HG03039 (cell line): ENCODE results near the gene SCRN1.
"Not testable (repeated sequence)": the region's sequence is repeated elsewhere in the genome, so short reads cannot be mapped to it uniquely, and the experiment has no call there.

Experiments used
- ATAC-seq: cut with Tn5 transposase; IDR thresholded peaks from one replicate; pipeline ENCODE4 v1.9.1; 2021; ENCODE audit warnings: mild to moderate bottlenecking, moderate library complexity; ENCODE audit not compliant: unreplicated experiment

SCRN1 gene

DNA sequence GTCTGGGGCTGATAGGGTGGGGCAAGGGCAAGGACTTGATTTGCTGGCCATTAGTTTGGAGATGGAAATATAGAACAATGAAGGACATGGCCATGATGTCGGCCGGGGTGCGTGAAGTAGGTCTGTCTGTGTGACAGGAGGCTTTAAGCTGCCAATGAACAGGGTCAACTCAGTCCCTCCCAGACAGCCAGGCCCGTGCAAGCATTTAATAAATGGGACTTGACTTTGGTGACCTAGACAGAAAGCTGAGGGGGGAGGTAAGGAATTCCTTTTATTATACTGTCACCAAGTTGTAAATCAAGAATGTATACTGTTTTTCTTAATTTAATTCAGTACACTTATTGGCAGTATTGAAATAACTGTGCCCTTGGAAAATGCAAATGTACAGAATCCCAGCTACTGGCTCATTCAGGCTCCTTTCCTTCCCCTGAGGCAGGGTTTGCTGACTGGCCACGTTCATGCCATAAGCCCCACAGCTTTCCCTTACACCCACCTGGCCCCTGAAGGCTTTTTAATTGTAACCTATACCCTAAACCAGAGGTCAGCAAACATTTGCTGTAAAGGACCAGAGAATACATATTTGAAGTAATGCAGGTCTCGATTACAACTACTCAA lies 96.1 kb downstream of the SCRN1 start:
- ATAC-seq, result no peak

DNA sequence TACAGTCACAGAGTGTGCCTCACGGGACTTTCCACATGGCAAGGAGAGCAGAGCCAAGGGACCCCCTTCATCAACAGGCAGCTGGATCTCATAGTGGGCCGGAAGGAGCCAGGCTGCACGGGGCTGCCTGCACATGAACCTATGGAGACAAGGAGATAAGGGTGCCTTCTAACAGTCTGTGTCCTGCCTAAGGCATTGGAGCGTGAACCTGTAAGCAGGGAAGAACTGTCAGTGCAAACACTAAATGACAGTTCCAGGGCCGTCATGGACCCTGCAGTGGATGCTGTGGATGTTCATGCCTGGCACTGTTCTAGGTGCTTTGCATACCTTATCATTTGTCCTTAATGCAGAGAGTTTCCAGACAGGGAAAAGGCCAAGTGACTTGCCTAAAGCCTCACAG lies 97.4 kb downstream of the SCRN1 start:
- ATAC-seq, result no peak

DNA sequence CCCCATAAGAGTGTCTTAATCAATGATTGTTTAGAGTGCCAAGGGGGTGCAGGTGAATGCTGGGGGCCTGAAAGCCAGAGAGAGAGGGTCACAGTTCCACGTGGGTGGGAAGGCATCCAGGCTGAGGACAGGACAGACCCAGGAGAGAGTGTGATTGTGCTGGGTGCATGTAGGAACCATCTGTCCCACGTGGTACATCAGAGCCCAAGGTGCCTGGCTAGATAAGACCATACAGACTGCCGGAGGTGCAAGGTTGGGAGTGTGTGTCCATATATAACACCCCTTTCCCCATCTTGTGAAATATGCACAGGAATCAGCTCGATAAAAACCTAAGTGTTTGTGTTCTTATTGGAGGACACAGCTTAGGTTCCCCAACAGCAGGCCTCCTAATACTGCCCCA lies 97.8 kb downstream of the SCRN1 start:
- ATAC-seq, result no peak

DNA sequence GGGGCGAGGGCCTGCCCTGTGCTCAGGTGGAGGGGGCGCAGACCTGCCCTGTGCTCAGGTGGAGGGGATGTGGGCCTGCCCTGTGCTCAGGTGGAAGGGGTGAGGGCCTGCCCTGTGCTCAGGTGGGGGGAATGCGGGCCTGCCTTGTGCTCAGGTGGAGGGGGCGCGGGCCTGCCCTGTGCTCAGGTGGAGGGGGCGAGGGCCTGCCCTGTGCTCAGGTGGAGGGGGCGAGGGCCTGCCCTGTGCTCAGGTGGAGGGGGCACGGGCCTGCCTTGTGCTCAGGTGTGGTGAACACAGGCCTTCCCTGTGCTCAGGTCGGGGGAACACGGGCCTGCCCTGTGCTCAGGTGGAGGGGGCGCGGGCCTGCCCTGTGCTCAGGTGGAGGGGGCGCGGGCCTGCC lies 98.8 kb downstream of the SCRN1 start:
- not testable (repeated sequence) for ATAC-seq

DNA sequence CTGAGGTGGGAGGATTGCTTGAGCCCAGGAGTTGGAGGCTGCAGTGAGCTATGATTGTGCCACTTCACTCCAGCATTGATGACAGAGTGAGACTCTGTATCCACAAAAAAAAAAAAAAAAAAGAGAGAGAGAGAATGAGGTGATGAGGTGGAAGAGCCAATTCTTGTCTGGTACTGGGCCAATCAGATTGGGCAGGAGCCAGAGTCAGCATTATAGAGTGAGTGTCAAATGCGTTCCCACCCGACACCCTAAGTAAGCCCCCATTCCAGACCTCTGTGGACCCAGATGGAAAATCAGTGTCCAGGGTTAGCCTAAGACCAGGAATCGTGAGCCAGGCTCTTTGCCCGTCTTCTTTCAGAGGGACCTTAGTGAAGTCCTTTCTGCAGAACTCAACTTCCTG lies 99.3 kb downstream of the SCRN1 start:
- no peak for ATAC-seq

DNA sequence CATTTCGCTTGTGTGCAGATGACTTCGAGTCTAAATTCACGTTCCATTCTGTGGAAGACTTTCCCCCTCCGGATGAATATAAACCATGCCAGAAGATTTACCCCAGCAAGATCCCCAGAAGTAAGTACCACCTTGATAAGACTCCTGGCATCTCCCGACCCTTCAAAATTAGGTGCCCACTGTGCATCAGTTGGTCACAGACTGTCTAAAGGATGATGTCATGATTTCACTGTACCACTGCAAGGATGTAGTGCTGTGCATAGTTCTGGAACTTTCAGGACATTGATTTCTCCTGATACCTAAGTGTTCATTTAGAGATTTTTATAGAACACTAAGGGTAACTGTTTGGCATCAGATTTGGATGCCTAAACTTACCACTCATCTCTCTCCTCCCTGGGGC lies 100.3 kb downstream of the SCRN1 start:
- no peak for ATAC-seq

DNA sequence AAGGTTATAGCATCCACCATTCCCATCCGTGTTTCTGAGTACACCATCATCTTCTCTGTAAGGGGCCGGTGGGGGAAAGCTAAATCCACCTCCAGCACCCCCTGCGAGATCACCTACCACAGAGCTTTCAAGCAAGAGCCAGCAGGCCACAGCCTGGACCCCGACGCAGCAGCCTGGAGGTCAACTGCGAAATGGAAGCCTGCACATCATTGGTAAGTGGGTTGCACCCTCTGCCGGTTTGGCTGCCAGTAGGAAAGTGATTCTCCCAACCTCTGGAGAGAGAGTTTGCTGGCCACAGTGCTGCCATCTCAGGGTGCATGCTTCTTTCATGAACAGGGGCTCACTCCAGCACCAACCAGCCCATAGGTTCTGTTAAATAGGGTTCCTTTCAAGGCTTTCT lies 101.6 kb downstream of the SCRN1 start:
- no peak for ATAC-seq

DNA sequence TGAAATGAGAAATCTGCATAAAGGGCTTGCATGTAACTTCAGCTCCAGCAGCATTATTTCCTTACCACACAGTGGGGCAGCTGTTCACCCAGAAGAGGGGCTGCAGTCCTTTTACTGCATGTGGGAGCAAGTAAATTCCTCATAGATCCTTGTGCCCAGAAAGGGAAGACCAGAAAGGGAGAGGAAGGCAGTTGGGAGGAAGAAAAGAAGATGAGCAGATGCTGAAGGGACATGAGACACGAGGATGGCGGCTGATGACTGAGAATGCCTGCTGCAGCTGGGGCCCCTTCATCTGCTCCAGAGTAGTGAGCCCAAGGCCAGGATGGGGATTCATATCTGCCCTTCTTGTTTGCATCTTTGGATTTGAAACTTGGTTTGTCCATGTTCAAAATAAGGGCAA lies 102.8 kb downstream of the SCRN1 start:
- no peak for ATAC-seq

DNA sequence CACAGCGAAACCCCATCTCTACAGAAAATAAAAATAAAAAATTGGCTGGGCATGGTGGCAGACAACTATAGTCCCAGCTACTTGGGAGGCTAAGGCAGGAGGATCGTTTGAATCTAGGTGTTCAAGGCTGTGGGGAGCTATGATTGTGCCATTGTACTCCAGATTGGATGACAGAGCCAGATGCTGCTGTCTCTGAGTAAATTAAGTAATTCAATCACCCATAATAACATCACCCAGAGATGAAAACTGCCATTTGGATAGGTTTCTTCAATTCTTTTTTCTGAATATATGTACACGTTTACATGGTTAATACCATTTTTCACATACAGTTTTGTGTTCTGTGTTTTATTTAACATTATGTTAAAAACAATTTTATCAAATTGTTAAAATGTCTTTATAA lies 104.0 kb downstream of the SCRN1 start:
- no peak for ATAC-seq

DNA sequence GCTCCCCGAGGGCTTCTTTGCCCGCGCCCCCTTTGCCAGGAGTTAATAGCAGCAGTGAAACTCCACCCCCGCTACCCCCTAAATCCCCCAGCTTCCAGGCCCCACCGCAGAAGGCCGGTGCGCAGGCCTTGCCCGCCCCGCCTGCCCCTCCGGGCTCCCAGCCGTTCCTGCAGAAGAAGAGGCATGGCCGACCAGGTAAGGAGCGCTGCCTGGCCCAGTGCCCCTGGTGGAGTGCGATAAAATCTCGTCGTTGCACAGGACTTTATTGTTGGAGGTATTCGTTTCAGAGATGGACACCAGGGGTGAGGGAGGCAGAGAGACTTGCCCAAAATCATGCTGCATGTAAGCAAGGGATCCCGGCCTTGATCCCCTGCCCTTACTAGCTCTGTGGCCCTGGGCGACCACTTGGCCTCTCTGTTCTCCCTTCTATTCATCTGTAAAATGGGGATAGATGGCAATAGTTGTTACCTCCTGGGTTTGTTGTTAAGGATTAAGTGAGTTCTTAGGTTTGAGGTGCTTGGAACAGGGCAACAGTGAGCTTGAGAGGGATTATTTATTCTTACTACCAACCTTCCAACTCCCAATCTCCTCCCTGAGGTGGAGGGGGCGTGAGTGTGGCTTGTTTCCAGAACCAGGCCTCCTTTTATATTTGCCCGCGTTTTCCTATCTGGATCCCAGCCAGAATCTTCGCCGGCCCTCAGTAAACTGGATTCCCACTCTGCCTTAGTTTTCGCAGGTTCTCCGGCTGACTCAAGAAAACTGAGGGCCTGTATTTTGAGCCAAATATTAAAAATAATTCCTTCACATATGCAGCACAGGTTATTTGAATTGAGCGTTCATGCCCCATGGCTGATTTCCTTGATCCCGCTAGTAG lies 105.0 kb downstream of the SCRN1 start:
- no peak for ATAC-seq

DNA sequence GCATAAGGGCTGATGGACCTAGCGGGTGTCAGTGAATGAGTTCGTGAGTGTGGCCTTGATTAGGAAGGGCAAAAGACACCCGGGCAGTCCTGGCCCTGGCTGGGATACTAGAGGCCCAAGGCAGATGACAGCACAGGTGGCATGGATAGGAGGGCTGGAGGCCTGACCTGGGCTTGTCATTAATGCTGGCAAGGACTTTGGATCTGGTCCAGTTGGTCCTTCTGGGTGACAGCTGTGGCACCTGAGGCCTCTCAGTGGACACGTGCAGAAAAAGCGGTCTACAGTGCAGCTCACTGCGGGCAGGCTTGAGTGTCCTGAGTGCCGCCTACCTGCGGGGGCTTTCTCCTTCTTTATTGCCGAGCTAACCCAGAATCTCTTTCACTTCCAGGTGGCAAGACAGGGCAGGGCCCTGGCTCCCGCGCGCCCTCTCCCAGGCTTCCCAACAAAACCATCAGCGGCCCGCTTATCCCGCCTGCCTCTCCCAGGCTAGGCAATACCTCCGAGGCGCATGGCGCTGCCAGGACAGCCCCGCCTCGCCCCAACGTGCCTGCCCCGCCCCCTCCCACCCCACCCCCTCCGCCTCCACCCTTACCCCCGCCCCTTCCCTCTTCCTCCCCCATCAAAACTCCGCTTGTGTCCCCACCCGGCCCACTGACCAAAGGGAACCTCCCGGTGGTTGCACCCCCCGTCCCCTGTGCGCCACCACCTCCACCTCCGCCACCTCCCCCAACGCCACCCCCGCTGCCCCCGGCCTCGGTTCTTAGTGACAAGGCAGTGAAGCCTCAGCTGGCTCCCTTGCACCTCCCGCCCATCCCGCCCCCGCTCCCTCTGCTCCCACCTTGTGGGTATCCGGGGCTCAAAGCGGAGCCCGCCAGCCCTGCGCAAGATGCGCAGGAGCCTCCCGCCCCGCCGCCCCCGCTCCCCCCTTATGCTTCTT lies 105.9 kb downstream of the SCRN1 start:
- ATAC-seq, result no peak

DNA sequence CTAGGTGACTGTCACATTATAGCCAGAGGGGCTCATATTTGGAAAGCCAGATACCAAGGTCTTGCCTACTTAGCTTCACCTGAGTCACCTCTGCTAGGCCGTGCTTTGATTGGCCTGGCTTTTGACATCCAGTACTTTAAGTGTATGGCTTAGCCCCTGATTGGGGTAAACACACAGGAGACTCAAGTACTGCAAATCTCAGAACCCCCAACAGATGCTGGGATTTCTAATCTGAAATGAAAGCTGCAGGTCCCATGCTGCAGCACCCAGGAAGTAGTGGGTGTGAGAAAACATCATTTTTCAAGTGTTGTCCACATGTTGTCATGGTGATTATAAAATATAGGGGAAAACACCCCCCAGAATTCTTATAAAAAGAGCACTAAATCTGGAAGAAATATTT lies 107.1 kb downstream of the SCRN1 start:
- no peak for ATAC-seq

DNA sequence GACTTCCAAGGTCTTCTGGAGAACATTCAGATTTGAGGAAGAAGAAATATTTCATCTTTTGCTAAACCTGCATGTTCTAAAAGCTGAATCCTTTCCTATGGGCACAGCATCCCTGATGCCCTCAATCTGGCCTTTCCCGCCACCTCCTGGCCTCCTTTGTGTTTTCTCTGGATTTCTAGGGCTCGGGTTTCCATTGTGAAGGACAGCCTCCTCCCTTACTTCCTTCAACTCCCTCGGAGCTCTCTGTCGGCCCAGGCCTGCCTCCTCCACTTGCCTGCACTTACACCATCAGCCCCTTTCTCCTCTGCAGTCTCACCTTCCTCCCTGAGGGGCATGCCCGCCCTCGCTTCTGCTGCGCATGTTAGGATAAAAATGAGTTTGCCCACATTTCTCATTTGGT lies 107.9 kb downstream of the SCRN1 start:
- ATAC-seq, result no peak

DNA sequence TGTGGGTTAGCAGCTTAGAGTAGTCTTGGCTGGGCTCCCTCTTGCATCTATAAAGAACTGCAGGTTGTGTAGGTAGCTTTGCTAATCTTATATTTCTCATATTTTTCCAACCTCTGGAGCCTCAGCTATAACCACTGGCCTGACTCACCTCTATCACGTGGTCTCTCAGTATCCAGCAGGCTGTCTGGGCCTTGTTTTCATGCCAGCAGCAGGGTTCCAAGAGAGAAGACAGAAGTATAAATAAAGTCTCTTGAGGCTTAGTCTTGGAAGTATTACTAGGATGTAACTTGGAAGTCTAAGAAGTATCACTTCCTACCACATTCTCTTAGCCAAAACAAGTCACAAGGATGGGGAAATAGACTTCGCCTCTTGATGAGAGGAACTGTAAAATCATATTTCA lies 110.0 kb downstream of the SCRN1 start:
- no peak for ATAC-seq

DNA sequence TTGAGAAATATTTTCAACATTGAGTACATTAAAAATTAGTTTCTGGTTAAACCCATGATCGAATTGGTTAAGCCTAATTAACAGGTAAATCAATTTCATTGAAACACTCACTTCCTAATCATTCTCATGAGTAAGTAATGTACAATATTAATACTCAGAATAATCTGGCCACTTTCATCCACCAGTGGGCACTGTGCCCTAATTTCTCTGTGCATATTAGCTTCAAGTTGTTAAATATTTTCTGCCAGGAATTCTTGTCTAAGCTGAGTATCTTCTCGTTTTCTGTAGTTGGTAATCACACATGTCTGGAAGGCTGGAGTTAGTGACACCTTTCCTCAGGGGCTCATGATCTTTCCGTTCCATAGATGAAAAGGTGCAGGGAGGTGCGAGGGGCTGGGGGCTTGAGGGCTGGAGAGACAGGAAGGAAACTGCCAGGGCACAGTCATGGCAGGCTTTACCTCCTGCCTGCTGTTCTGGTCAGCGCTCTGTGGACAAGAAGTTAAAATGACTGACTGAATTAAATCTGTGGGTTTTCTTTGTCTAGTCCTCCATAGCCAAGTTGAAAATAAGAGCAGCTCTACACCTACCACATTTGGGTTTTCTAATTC lies 111.4 kb downstream of the SCRN1 start:
- ATAC-seq, result no peak

DNA sequence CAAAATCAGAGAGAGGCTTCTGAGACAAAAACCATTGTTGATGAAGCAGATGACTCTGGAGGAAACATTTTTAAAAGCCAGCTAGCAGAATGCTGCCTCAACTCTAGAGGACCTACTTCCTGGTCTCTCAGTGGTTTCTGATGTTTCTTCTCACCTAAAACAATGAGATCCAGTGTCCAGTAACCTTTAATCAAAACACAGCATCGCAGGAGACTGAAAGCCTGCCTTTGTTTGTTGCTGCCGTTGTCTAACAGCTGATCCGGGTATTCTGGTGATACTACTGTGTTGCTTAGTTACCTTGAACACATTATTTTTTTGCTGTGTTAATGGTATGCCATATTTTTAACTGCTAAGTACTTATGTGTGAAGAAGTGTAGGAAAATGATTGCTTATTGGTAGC lies 112.4 kb downstream of the SCRN1 start:
- no peak for ATAC-seq

DNA sequence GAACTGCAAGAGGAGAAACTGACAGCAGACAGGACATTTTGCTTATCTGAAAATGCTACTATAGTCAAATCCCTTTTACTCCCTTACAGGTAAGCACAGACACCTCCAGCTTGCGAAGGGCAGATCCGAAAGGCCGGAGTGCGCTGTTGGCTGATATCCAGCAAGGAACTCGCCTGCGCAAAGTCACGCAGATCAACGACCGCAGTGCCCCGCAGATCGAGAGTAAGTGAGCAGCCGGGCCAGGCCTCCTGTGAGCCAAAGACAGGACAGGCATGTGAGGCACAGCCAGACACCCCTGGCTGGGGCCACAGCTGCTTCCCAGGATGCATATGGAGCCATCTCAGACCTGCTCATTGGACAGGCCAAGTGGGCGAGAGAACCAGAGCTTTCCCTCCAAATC lies 113.9 kb downstream of the SCRN1 start:
- ATAC-seq, result no peak

DNA sequence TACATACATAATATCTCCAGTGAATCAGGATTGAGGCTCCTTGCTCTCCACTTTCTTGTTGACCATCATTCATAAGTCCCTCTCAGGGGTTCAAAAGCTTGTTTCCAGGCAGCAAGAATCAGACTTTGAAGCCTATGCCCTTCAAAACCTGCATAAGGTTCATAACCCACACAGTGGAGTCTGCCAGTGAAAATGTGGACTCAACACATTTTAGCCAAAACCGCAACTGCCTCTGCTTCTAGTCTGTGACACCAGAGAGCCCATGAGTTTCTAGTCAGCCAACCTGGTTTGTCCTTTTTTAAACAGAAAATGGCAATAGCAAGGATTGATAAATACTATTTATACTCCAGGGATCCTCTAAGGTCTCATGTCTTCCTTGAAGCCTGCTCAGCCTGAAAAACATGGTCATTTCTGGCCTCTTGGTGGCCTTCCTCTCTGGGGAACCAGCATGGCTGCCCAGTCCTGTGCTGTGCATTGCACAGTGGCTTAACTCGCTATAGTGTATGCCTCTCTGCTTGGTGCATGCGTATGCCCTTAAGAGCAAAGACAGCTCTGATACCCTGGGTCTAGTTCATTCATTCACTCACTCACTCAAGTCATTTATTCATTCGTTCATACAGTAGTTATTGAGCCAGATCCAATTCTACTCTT lies 115.8 kb downstream of the SCRN1 start:
- ATAC-seq, result no peak

DNA sequence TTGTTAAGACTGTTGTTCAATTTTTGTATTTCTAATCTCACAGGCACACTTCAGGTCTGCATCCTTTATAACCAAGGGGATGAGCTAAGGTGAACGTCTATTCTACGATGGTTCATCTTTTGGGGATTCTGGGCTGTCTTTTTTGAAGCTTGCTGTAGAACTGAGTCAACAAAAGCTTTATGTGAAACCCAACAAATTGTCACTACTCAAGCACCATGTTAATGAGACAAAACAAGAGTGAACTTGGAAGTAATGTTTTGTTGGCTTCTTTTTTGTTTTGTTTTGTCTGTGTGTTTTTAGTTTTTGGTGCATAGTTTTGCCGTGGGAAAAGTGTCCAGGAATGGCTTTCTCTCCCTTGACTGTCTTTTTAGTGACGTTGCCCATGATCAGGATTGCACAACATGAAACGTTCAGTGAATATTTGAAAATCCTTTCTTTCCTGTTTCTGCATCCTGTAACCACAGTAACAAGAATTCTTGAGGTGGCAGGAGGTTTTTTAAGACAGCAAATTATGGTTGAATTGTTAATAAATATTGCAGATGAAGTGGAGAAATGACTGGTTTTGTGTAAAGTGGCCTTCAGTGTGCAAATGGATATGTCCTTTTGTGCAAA lies 117.7 kb downstream of the SCRN1 start:
- ATAC-seq, result no peak
